Measurements from ENCODE around the gene PLA2G12A.

DNA sequence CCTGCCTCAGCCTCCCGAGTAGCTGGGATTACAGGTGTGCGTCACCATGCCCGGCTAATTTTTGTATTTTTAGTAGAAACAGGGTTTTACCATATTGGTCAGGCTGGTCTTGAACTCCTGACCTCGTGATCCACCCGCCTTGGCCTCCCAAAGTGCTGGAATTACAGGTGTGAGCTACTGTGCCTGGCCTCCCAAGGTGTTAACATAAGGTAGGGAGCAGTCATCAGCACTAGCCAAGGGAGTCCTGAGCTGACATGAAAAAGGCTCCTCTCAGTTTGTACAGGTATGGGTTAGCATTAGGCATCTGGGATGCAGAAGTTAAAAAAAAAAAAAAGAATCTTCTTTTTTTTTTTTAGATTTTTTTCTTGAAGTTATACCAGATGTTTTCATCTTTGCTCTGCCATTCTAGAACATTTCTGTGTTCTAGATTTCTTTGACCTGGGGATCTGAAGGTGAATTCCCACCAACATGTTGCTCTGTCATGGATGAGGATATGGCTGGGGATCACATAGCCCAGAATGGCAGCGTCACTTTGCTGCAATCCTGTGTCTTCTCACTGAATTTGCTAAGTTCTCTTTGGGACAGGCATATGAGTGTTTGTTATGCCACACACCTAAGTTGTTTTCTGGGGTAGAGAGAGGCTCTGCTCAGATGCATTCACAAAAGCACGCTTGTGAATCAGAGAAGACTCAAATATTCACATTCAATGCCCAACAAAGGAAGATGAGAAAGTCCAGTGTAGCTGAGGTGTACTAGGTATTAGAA lies 24.4 kb upstream of the PLA2G12A start:
- no peak for TF ChIP-seq ZNF274 (IDR thresholded peaks at IDR 0.05; ENCODE audit: low read depth, low read length)
- TF ChIP-seq YY1 (IDR thresholded peaks at IDR 0.05; ENCODE audit: insufficient read depth, insufficient read length) = no peak
- TF ChIP-seq SUZ12 (IDR thresholded peaks at IDR 0.05; ENCODE audit: extremely low read depth, insufficient read depth, insufficient read length) = no peak
